Suprapubic skin (tissue), 3 donors: Measurements from ENCODE around the gene SH3GL2.

ENCODE experiments used
- EP300 ChIP-seq: sonication (generic); formaldehyde crosslinking; IDR thresholded peaks from one replicate; pipeline ENCODE4 v1.6.1; 2017; ENCODE audit warnings: antibody characterized with exemption
- TF ChIP-seq, protein P1 (sequence below), 2 donors: fragments of 200-600 bp in 1 of 2; fragments of 450-650 bp in 1 of 2; sonication (generic) in 1 of 2; IDR thresholded peaks; one replicate each; pipeline ENCODE4 v1.5.1; 2016 to 2019; ENCODE audit warnings: antibody characterized with exemption in 2 of 2, mild to moderate bottlenecking in 1 of 2, moderate library complexity in 1 of 2

DNA sequence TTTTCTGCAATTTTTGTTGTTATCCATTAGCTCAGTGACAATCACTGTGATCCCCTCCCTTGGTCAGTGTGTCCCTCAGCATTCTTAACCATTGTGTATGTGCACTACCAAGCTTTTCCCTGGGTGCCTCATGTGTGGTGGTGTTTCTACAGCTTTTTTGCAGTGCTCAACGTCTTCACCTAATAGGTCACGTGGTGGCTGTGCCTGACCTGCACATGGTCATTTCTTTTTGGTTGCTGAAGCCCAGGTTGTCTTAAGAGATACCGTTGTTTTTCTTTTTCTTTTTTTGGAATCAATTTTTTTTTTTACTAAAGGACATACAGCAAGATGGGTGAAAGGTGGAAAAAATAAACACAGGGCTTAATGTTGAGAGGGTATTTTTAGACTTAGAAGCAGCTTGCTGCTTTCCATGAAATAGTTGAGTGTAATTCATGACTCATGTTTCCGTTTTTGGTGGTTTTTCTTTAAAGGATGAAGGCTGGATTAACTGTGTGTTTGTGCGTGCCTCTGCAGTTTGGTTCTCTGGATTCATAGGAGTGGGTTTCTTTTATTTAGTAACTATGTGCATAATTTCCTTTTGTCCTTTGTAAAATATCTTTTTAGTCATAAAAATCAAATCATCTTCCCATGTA lies 22.2 kb downstream of the SH3GL2 start:
- TF ChIP-seq EP300 = no peak
- TF ChIP-seq, protein P1, sequence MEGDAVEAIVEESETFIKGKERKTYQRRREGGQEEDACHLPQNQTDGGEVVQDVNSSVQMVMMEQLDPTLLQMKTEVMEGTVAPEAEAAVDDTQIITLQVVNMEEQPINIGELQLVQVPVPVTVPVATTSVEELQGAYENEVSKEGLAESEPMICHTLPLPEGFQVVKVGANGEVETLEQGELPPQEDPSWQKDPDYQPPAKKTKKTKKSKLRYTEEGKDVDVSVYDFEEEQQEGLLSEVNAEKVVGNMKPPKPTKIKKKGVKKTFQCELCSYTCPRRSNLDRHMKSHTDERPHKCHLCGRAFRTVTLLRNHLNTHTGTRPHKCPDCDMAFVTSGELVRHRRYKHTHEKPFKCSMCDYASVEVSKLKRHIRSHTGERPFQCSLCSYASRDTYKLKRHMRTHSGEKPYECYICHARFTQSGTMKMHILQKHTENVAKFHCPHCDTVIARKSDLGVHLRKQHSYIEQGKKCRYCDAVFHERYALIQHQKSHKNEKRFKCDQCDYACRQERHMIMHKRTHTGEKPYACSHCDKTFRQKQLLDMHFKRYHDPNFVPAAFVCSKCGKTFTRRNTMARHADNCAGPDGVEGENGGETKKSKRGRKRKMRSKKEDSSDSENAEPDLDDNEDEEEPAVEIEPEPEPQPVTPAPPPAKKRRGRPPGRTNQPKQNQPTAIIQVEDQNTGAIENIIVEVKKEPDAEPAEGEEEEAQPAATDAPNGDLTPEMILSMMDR (IDR thresholded peaks at IDR 0.05) = no peak
